Immature natural killer cell (primary cell): Measurements from ENCODE around the gene PRR12. TPM values are rescaled to one million over a fixed set of nuclear protein-coding genes. Genes with fewer than 3 reads are reported as not detected.
"Not testable (repeated sequence)": the region's sequence is repeated elsewhere in the genome, so short reads cannot be mapped to it uniquely, and the experiment has no call there.

Source experiments
- DNase-seq, 3 donors: peaks; one replicate each; pipeline ENCODE4 v3.0.0; 2022; ENCODE audit warnings: mixed read lengths in 1 of 3
- H3K27ac Mint-ChIP-seq, 6 donors: one replicate each; pipeline ENCODE4 v1.8.0; 2020; ENCODE audit warnings: mixed read lengths in 6 of 6, mild to moderate bottlenecking in 5 of 6, inconsistent platforms in 4 of 6, moderate library complexity in 3 of 6
- H3K27me3 Mint-ChIP-seq, 3 donors: one replicate each; pipeline ENCODE4 v1.8.0; 2020 to 2021; ENCODE audit warnings: low read depth in 3 of 3, mild to moderate bottlenecking in 3 of 3, mixed read lengths in 3 of 3, moderate library complexity in 3 of 3, inconsistent platforms in 1 of 3
- H3K36me3 Mint-ChIP-seq, 3 donors: one replicate each; pipeline ENCODE4 v1.8.0; 2020; ENCODE audit warnings: mixed read lengths in 3 of 3, inconsistent platforms in 2 of 3, mild to moderate bottlenecking in 2 of 3
- H3K4me1 Mint-ChIP-seq, 2 donors: one replicate each; pipeline ENCODE4 v1.8.0; 2020; ENCODE audit warnings: inconsistent platforms in 2 of 2, mild to moderate bottlenecking in 2 of 2, mixed read lengths in 2 of 2, moderate library complexity in 1 of 2
- H3K4me3 Mint-ChIP-seq, 5 donors: one replicate each; pipeline ENCODE4 v1.8.0; 2020; ENCODE audit warnings: mild to moderate bottlenecking in 5 of 5, mixed read lengths in 5 of 5, inconsistent platforms in 3 of 5, moderate library complexity in 3 of 5
- H3K9me3 Mint-ChIP-seq, 6 donors: one replicate each; pipeline ENCODE4 v1.8.0; 2020; ENCODE audit warnings: mild to moderate bottlenecking in 6 of 6, mixed read lengths in 6 of 6, inconsistent platforms in 4 of 6, moderate library complexity in 3 of 6
- polyA plus RNA-seq, 3 donors: library from polyadenylated mRNA; unstranded; fragments of 300-500 nt; fragmentation: Illumina TruSeq; gene quantifications; one replicate each; pipeline ENCODE4 v1.2.3, GENCODE V29; 2021

The PRR12 gene
- polyA plus RNA-seq, 3 donors from 2014 or later, result 0.21 to 4.0 (median 2.0) TPM

DNA sequence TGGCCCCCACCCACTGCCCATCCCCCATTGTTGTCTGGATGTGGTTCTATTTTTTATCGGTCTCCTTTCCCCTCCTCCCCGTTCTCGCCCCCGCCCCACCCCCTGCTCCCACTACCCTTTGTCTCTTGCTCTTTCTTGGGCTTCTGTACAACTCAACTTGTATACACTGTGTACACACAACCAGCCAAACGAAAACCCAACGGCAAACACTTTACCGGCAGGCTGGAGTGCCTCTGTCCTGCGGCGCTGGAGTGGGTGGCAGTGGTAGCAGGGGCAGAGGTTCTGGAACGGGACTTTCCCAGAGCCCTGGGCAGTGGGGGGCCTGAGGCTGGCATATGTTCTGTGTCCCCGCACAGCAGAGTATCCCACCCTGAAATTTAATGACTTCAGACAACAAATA lies 35.2 kb downstream of the PRR12 start:
- H3K9me3 Mint-ChIP-seq, result no peaks in the 10 kb centered on the region
- H3K36me3 Mint-ChIP-seq, result peaks cover 0 to 10% (median 8%) of the 10 kb centered on the region in 3 donors
- peaks cover 0 to 5% (median 2%) of the 10 kb centered on the region in 3 donors for H3K27me3 Mint-ChIP-seq
- H3K4me3 Mint-ChIP-seq, result no peak overlapping the region
- H3K4me1 Mint-ChIP-seq, result peaks cover 0 to 5% of the 10 kb centered on the region in 2 donors
- no peak overlapping the region for H3K27ac Mint-ChIP-seq
- no peak for DNase-seq

DNA sequence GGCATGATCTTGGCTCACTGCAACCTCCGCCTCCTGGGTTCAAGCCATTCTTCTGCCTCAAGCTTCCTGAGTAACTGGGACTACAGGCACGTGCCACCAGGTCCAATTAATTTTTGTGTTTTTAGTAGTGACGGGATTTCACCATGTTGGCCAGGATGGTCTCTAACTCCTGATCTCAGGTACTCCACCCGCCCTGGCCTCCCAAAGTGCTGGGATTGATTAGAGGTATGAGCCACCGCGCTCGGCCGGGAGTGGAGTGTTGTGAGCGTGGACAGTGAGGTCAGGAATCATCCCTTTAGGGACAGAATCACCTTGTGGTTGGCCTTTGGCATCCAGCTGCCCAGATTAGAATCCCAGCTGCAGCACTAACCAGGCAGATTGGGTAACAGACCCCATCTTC lies 38.7 kb downstream of the PRR12 start:
- H3K27ac Mint-ChIP-seq, result peak overlapping the region in 1 of 6 donors; percentile 37
- H3K9me3 Mint-ChIP-seq, result no peaks in the 10 kb centered on the region
- H3K4me3 Mint-ChIP-seq, result no peak overlapping the region
- H3K4me1 Mint-ChIP-seq, result no peaks in the 10 kb centered on the region
- no peak for DNase-seq
- H3K36me3 Mint-ChIP-seq, result no peaks in the 10 kb centered on the region
- H3K27me3 Mint-ChIP-seq, result peaks cover 0 to 5% (median 0%) of the 10 kb centered on the region in 3 donors

DNA sequence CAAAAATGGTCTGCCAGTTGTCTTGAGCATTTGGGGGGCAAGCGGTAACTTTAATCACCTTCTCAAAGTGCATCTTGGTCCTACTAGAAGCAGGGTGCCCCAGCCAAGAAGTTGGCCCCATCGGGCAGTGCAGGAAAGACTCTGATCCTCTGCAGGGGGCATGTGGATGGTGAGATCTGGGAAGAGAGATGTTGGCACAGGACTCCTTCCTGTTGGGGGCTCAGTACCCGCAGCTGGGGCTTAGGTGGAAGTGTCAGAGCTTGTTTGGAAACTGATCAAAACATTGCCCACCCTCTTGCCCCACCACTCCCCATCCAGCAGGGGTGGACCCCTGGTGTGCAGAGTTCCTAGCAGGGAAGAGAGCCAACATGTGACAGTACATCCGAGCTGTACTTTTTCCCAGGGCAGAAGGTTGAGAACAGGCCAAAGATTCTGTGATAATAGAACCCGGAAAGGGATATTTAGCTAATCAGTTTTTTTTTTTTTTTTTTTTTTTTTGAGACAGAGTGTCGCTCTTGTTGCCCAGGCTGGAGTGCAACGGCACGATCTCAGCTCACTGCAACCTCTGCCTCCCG lies 40.1 kb downstream of the PRR12 start:
- Mint-ChIP-seq H3K4me1 (no peaks in the 10 kb centered on the region), H3K36me3 (no peaks in the 10 kb centered on the region), H3K9me3 (no peaks in the 10 kb centered on the region), H3K27ac (peak overlapping the region in 3 of 6 donors; percentile 15 to 51 (median 40)), H3K27me3 (peaks cover 0 to 9% (median 0%) of the 10 kb centered on the region in 3 donors), H3K4me3 (no peak overlapping the region)
- DNase-seq, result no peak

DNA sequence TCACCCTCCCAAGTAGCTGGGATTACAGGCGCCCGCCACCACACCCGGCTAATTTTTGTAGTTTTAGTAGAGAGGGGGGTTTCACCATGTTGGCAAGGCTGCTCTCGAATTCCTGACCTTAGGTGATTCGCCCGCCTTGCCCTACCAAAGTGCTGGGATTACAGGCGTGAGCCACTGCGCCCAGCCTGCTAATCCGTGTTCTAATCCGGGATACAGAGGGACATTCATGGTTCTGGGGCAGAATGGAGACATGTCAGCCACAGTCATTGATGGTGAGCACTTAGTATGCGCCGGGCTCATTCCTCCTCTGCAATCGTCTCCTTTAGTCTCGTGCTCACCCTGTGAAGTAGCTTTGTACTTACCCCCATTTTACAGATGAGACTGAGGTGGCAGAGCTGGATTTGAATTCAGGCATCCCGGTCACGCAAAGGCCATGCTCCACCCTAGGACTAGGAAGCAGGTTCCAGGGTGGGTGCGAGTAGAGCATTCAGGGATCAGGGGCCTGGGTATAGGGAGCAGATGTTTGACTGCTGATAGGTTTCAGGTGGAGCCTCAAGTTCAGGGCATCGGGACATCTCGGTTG lies 40.7 kb downstream of the PRR12 start:
- H3K4me1 Mint-ChIP-seq, result no peaks in the 10 kb centered on the region
- no peak overlapping the region for H3K4me3 Mint-ChIP-seq
- H3K36me3 Mint-ChIP-seq, result no peaks in the 10 kb centered on the region
- no peak for DNase-seq
- H3K9me3 Mint-ChIP-seq, result no peaks in the 10 kb centered on the region
- peaks cover 0 to 5% (median 1%) of the 10 kb centered on the region in 3 donors for H3K27me3 Mint-ChIP-seq
- H3K27ac Mint-ChIP-seq, result no peak overlapping the region

DNA sequence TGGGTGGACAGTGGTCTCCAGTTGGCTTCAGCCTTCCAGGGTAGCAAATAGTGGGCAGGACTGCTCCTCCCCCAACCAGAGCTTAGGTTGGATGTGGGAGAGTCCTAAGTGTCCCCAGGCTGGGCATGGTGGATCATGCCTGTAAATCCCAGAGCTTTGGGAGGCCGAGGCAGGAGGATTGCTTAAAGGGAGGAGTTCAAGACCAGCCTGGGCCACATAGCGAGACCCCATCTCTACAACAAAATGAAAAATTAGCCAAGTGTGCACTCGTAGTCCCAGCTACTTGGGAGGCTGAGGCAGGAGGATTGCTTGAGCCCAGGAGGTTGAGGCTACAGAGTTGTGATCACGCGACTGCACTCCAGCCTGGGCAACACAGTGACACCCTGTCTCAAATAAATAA lies 41.6 kb downstream of the PRR12 start:
- Mint-ChIP-seq H3K27me3 (peaks cover 0 to 4% (median 1%) of the 10 kb centered on the region in 3 donors), H3K4me1 (peaks cover 2% of the 10 kb centered on the region in 2 donors), H3K9me3 (no peaks in the 10 kb centered on the region), H3K4me3 (no peak overlapping the region), H3K36me3 (no peaks in the 10 kb centered on the region), H3K27ac (no peak overlapping the region)
- no peak for DNase-seq

DNA sequence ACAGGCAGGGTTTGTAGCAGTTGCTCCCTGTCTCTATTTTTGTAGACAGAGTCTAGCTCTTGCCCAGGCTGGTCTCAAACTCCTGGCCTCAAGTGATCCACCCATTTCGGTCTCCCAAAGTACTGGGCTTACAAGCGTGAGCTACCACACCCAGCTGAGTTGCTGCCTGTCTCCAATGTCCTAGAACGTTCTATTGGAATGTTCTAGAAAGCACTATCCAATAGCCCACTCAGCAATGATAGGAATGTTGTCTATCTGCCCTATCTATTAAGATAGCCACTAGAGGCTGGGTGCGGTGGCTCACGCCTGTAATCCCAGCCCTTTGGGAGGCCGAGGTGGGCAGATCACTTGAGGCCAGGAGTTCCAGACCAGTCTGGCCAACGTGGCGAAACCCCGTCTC lies 42.3 kb downstream of the PRR12 start:
- H3K36me3 Mint-ChIP-seq, H3K9me3 Mint-ChIP-seq, H3K27ac Mint-ChIP-seq, H3K4me1 Mint-ChIP-seq, H3K27me3 Mint-ChIP-seq, H3K4me3 Mint-ChIP-seq, DNase-seq: not testable (repeated sequence)

DNA sequence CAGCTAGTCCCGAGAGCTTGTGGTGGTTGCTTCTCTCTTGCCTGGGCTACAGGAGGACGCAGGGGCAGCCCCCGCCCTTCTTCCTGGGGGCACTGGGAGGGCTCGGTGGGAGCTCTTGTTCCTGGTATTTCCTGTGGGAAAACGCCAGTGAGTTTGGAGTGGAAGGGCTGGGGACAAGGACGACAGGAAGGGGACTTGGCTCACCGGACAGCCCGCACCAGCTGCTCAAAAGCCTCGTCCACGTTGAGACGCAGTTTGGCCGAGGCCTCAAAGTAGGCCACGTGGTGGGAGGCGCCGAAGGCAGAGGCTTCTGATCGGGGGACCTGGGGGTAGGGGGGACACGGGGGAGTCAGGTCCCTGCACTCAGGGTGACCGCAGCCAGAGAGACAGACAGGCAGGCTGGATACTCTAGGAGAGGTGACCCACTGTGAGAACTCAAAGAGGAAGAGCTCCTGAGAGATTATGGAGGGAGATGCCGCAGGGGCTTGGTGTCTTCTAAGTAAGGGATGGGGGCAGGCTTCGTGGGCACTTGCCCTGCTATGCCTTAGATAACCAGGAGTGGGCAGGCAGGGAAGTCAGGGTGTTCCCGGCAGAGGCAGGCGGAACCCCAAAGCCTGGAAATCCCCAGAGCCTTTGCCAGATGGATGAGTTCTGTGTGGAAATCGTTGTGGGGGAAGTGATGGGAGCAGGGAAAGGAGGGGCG lies 44.7 kb downstream of the PRR12 start:
- Mint-ChIP-seq H3K4me1 (peaks cover 22 to 25% of the 10 kb centered on the region in 2 donors), H3K9me3 (no peaks in the 10 kb centered on the region), H3K36me3 (no peaks in the 10 kb centered on the region), H3K27ac (no peak overlapping the region), H3K27me3 (peaks cover 0 to 7% (median 1%) of the 10 kb centered on the region in 3 donors), H3K4me3 (no peak overlapping the region)
- DNase-seq, result no peak

DNA sequence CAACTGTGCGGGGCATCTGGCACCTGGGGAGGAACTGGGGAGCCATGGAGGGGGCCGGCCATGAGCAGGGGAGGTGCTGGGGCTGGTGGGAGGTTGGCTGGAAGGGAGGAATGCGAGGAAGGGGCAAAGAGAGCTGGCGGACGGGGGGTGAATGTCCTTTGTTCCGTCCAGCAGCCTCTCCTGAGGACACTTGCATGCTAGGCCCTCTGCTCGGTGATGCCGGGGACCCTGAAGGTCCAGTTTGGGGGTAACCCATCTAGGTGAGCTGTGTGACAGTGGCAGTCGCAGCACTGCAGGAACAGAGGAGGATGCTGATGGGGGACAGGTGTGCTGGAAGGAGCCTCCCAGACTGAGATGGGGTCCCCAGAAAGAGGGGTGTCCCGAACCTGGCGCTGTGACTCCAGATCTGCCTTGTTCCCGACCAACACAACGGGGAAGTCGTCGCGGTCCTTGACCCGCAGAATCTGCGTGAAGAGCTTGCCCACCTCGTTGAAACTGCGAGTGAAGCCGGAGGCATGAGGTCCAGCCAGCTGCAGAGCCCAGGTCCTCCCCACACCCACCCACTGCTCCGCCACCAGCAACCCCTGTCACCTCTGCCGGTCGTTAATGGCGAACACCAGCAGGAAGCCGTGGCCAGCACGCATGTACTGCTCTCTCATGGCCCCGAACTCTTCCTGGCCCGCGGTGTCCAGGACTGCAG lies 45.4 kb downstream of the PRR12 start:
- Mint-ChIP-seq H3K27ac (no peak overlapping the region), H3K4me1 (peaks cover 29 to 32% of the 10 kb centered on the region in 2 donors), H3K27me3 (peaks cover 0 to 7% (median 1%) of the 10 kb centered on the region in 3 donors), H3K9me3 (no peaks in the 10 kb centered on the region), H3K36me3 (no peaks in the 10 kb centered on the region), H3K4me3 (no peak overlapping the region)
- no peak for DNase-seq

DNA sequence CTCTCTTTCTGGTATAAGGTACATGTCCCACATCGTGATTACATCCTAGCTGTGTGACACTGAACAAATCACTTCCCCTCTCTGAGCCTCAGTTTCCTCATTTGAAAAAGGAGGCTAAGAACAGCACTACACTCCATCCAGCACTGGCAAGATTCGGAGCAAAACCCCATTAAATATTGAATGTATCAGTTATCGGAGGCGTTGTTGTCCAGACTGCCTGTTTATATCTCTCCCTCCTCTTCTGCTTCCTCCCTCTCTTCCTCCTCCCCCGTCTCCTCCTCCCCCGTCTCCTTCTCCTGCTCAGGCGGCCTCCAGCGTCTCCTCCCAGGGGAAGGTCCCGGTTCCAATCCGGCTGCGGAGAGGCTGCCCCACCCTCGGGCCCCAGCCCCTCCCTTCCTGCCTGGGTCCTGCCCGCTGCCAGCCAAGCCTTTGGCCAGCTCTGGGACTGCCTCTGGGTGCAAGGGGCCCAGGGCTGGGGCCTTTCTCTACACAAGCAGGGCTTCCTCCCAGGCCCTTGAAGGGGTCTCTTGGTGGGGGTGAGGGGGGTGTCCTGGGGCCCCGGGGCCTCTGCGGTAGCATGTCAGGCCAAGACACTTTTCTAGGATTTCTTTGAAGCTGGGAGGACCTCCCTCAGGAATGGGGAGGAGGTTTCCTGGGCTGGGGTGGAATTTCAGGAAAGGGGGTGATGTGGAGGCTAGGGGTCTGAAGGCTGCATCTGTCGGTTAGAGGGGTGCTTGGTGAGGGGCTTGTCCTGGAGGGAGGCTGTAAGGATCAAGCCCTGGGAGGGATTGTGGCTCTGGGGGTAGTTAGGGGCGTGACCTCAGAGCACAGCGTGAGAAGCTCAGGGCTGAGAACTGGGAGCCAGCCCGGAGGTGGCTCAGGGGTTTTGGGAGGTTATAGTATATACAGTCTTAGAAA lies 47.1 kb downstream of the PRR12 start:
- Mint-ChIP-seq H3K27me3 (peaks cover 5 to 13% (median 9%) of the 10 kb centered on the region in 3 donors), H3K4me3 (peak overlapping the region in 4 of 5 donors; percentile 4 to 52 (median 14)), H3K36me3 (no peaks in the 10 kb centered on the region), H3K4me1 (peaks cover 43 to 46% of the 10 kb centered on the region in 2 donors), H3K27ac (peak overlapping the region in 4 of 6 donors; percentile 35 to 75 (median 70)), H3K9me3 (no peaks in the 10 kb centered on the region)
- no peak for DNase-seq

DNA sequence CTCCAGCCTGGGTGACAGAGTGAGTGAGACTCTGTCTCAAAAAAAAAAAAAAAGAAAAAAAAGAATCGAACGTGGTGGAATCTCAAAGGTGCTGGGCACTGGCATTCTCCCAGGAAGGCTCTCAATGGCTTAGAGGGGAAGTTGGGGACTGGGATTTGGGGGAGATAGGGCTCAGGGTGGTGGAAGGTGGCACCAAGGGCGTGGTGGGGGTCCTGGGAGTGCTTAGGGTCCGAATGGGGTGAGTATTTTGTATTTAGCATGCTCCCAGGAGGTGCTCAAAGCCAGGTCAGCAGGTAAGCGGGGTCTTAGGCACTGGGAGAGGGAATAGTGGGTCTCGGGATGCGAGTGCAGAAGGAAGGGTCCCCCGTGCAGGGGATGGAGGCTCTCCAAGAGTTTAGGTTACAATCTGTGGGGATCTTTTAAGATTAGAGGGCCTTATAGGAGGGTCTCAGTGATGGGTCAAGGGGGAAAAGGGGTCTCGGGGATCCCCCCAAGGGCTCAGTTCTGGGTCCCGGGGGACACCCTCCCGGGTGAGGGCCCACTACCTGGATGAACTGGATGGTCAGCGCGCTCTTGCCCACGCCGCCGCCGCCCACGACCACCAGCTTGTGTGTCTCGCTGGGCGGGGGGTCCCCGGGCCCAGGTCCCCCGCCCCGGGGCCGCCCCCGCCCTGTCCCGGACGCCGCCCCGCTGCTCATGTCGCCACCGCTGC lies 48.6 kb downstream of the PRR12 start:
- DNase-seq, result no peak
- H3K4me3 Mint-ChIP-seq, result peak overlapping the region; percentile 92 to 97 (median 95)
- H3K4me1 Mint-ChIP-seq, result peaks cover 55 to 61% of the 10 kb centered on the region in 2 donors
- no peaks in the 10 kb centered on the region for H3K36me3 Mint-ChIP-seq
- H3K27me3 Mint-ChIP-seq, result peaks cover 5 to 13% (median 9%) of the 10 kb centered on the region in 3 donors
- H3K9me3 Mint-ChIP-seq, result no peaks in the 10 kb centered on the region
- peak overlapping the region in 5 of 6 donors; percentile 65 to 99 (median 79) for H3K27ac Mint-ChIP-seq

DNA sequence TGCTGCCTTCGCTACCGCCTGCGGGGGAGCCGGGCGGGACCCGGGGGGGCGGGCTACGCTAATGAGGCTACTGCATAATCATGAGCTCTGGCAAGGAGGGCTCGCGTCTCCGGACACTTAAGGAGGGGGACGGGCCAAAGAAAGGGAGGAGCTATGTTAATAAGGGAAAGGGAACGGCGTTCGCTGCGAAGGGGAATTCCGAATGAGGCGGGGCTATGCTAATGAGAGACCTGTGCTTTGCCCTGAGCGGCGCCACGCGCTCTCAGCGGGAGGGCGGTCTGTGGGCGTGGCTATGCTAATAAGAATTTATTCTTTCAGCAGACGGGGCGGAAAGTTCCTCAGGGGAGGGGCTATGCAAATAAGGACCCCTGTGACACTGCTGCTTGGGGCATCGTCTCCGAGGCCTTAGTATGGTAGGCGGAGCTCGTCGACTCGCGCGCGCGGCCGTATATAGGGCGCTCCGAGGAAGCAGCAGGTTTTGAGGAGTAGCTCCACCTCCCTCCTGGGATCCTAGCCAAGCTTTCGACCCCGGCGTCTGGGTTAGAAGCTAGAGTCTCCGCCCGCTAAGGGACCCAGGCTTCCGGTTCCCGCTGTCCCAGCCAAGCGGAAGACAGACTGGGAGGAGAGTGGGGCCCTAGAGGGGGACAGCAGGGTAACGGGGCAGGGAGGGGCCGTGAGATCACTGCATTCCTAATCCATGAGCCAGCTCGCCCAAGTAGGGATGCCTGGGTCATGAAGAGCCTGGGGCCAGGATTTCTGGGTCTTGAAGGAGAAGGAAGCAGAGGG lies 49.3 kb downstream of the PRR12 start, which contains the start of gene RRAS:
Gene RRAS, minus strand, starts transcription at position 31 of the 786 bp plus-strand sequence. CDS start 45 bp downstream, outside the sequence.
- Mint-ChIP-seq H3K27ac (peak within 1 kb of the TSS; percentile 93 to 100 (median 98)), H3K4me3 (peak within 1 kb of the TSS; percentile 92 to 97 (median 95)), H3K4me1 (peaks cover 55 to 64% of the 10 kb centered on the region in 2 donors), H3K9me3 (no peaks in the 10 kb centered on the region), H3K27me3 (peaks cover 5 to 10% (median 9%) of the 10 kb centered on the region in 3 donors), H3K36me3 (no peaks in the 10 kb centered on the region)
- peak; percentile 100 for DNase-seq
